ENCODE data around the gene KRT31. TPM values are rescaled to one million over a fixed set of nuclear protein-coding genes. Genes with fewer than 3 reads are reported as not detected.

KRT31 gene
- polyA plus RNA-seq, 1 of the 3 experiments (the other 2 are of a cell fraction), result 0.03 TPM

- TF ChIP-seq CTCF (IDR thresholded peaks at IDR 0.05), result no peak
Observed at GRCh38 chr17:41369023-41369422, 28.4 kb downstream of the KRT31 start (continued).

- Histone ChIP-seq H3K9ac (0 out of 2 replicates have a peak overlapping the region, but pooled peaks have one; percentile 21), H4K20me1 (ENCODE audit: insufficient read depth) (no peaks in the 10 kb centered on the region), H3K9me2 (no peaks in the 10 kb centered on the region), H3K79me2 (ENCODE audit: insufficient read depth) (no peaks in the 10 kb centered on the region), H3K27me3 (ENCODE audit: insufficient read depth) (no peaks in the 10 kb centered on the region), H3K4me3 (ENCODE audit: low read depth in 2 of 2, low read length in 1 of 2) (no peak overlapping the region), H3K27ac (ENCODE audit: low read depth in 2 of 2, low read length in 1 of 2) (peak overlapping the region in 1 of 2 experiments; percentile 36; a peak in 2 of 4 replicates), H3K4me2 (peak overlapping the region; percentile 21; the same call in 1 of the 2 replicates), H2AFZ (ENCODE audit: low read depth) (no peak overlapping the region), H3F3A (replicated peaks; ENCODE audit: insufficient read depth) (peaks cover 8% of the 10 kb centered on the region), H3K9me3 (no peaks in the 10 kb centered on the region), H3K4me1 (ENCODE audit: control insufficient read depth in 1 of 2, insufficient read depth in 2 of 2, low read depth in 1 of 2, low read length in 1 of 2) (peaks cover 0 to 15% of the 10 kb centered on the region in 2 experiments; a peak in 1 of 4 replicates), H3K36me3 (replicated peaks in 1 of 2; ENCODE audit: control insufficient read depth in 1 of 2, insufficient read depth in 2 of 2, low read length in 1 of 2) (no peaks in the 10 kb centered on the region)
- 71% methylated on average over 10 of the region's 10 CpGs for WGBS (ENCODE audit: low lambda C conversion rate)
- CTCF ChIA-PET, result no interaction called here
- peak; percentile 47 for TF ChIP-seq JUND (IDR thresholded peaks at IDR 0.05)
- TF ChIP-seq FOSL2 (IDR thresholded peaks at IDR 0.05; ENCODE audit: borderline replicate concordance, low read depth), result peak; percentile 51
- TF ChIP-seq TCF12 (IDR thresholded peaks at IDR 0.05), result peak; percentile 50; the same call in 1 of the 2 replicates
- TF ChIP-seq EP300 (IDR thresholded peaks at IDR 0.05; ENCODE audit: borderline replicate concordance in 1 of 2, low read depth in 1 of 2, low read length in 1 of 2), result peak in 1 of 2 experiments; percentile 52; a peak in 1 of 4 replicates
- TF ChIP-seq RAD21 (IDR thresholded peaks at IDR 0.05; ENCODE audit: low read length), result no peak
- TF ChIP-seq YY1 (IDR thresholded peaks at IDR 0.05; ENCODE audit: low read depth), result no peak
- peak; percentile 41; the same call in 1 of the 2 replicates for TF ChIP-seq PBX3 (IDR thresholded peaks at IDR 0.05)
- TF ChIP-seq NFIC (IDR thresholded peaks at IDR 0.05; ENCODE audit: borderline replicate concordance), result 0 out of 2 replicates have a peak, but pooled peaks have one; percentile 5
- no peak for DNase-seq
- POLR2A ChIA-PET, result no interaction called here
Observed at GRCh38 chr17:41367426-41368075, 29.9 kb downstream of the KRT31 start.

GRCh38 chr17:41366070-41366469 lies 31.3 kb downstream of the KRT31 start:
- no peak for DNase-seq
- Histone ChIP-seq H3F3A (replicated peaks; ENCODE audit: insufficient read depth) (peaks cover 8% of the 10 kb centered on the region), H4K20me1 (ENCODE audit: insufficient read depth) (no peaks in the 10 kb centered on the region), H3K36me3 (replicated peaks in 1 of 2; ENCODE audit: control insufficient read depth in 1 of 2, insufficient read depth in 2 of 2, low read length in 1 of 2) (no peaks in the 10 kb centered on the region), H3K9me3 (no peaks in the 10 kb centered on the region), H3K27me3 (ENCODE audit: insufficient read depth) (no peaks in the 10 kb centered on the region), H3K79me2 (ENCODE audit: insufficient read depth) (no peaks in the 10 kb centered on the region), H3K4me3 (ENCODE audit: low read depth in 2 of 2, low read length in 1 of 2) (no peak overlapping the region), H3K4me1 (ENCODE audit: control insufficient read depth in 1 of 2, insufficient read depth in 2 of 2, low read depth in 1 of 2, low read length in 1 of 2) (peaks cover 0 to 15% of the 10 kb centered on the region in 2 experiments; a peak in 1 of 4 replicates), H3K9me2 (no peaks in the 10 kb centered on the region), H2AFZ (ENCODE audit: low read depth) (no peak overlapping the region), H3K27ac (ENCODE audit: low read depth in 2 of 2, low read length in 1 of 2) (no peak overlapping the region), H3K9ac (no peak overlapping the region), H3K4me2 (no peak overlapping the region)
- TF ChIP-seq ZBTB33 (IDR thresholded peaks at IDR 0.05; ENCODE audit: borderline replicate concordance, low read depth), result no peak
- TF ChIP-seq REST (IDR thresholded peaks at IDR 0.05; ENCODE audit: low read depth, low read length), result no peak
- TF ChIP-seq TEAD4 (IDR thresholded peaks at IDR 0.05; ENCODE audit: borderline replicate concordance, insufficient read depth), result no peak
- no peak for TF ChIP-seq IRF3 (IDR thresholded peaks at IDR 0.05; ENCODE audit: low read depth, low read length)
- TF ChIP-seq EP300 (IDR thresholded peaks at IDR 0.05; ENCODE audit: borderline replicate concordance in 1 of 2, low read depth in 1 of 2, low read length in 1 of 2), result no peak
- POLR2A ChIA-PET, result no interaction called here
- CTCF ChIA-PET, result interaction anchor here (0.6 kb wide), 1 partner anchor 140 kb away, joined by 4 read pairs; no protein-coding TSS in a partner anchor
